Cardiac muscle cell (in vitro differentiated cells and primary cell): ENCODE measurements around the gene SNRPF. TPM values are rescaled to one million over a fixed set of nuclear protein-coding genes. Genes with fewer than 3 reads are reported as not detected.

ENCODE experiments used
- DNase-seq, 2 donors: peaks; one replicate each; pipeline versions ENCODE4 v3.0.0 to v3.0.0-alpha.2; 2010 to 2017; ENCODE audit warnings: low read depth in 1 of 2, low spot score in 1 of 2
- H3K27ac ChIP-seq: fragments of 200-600 bp; sonication (generic); 2 replicates; pipeline ENCODE4 v1.5.1; 2016
- H3K27me3 ChIP-seq: fragments of 200-600 bp; sonication (generic); 2 replicates; pipeline ENCODE4 v1.6.0; 2016; ENCODE audit warnings: control low read depth
- H3K36me3 ChIP-seq: fragments of 200-600 bp; sonication (generic); 2 replicates; pipeline ENCODE4 v1.5.1; 2016; ENCODE audit warnings: control low read depth
- H3K4me1 ChIP-seq: fragments of 200-600 bp; sonication (generic); 2 replicates; pipeline ENCODE4 v1.8.1; 2017; ENCODE audit warnings: low read depth, mild to moderate bottlenecking, mixed run types
- H3K4me3 ChIP-seq: fragments of 200-600 bp; sonication (generic); 2 replicates; pipeline ENCODE4 v1.5.1; 2016; ENCODE audit warnings: mild to moderate bottlenecking
- H3K9me3 ChIP-seq: fragments of 200-600 bp; sonication (generic); 2 replicates; pipeline ENCODE4 v1.5.1; 2017; ENCODE audit warnings: low read depth, mild to moderate bottlenecking, control low read depth
- polyA plus RNA-seq: library from polyadenylated mRNA; unstranded; fragments of >200 nt; fragmentation: Nextera tagmentation; extraction: Ambion mirVana; gene quantifications from 2 replicates; pipeline ENCODE4 v1.2.1, GENCODE V29; 2016
- total RNA-seq: library from RNA; depleted of rRNA; stranded (reverse); fragments of >200 nt; gene quantifications from 2 replicates; pipeline ENCODE4 v1.2.3, GENCODE V29; 2016
- TF ChIP-seq, protein P1 (sequence below): IDR thresholded peaks from 2 replicates; pipeline ENCODE4 v1.5.1; 2012; ENCODE audit warnings: low read depth, mild to moderate bottlenecking, low read length

SNRPF gene
- total and polyA plus RNA-seq, 2 experiments from 2014 or later = 20.9 to 76.2 TPM

DNA sequence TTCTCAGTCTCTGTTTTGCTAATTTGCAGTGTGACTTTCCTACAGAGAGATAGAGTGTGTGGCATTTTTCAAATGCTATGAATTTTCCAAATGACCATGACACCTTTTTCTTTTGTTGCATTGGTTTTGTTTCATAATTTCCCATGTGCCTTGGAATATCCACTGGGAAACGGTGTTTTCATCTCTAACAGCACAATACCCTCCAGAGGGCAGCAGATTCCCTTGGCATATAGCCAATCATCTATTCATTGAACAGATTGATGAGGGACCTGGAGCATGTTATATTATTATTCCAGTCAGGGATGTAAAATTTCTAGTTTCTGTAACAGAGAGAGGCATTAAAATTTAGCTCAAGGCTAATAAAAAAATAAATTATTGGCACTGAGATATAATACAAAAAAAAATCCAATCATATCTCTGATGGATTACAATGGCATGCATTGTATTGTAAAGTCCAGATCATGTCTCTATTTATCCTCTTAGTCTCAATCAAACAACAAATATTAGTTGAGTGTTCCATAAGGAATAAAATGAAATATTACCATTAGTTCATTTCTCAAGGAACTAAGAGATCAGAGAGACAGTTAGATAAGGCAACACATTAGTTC is 38.6 kb upstream of the SNRPF start:
- H3K9me3 ChIP-seq = no peaks in the 10 kb centered on the region
- H3K27me3 ChIP-seq = peaks cover 3% of the 10 kb centered on the region
- H3K4me3 ChIP-seq = no peak overlapping the region
- DNase-seq = peak; percentile 68 to 69
- TF ChIP-seq, protein P1, sequence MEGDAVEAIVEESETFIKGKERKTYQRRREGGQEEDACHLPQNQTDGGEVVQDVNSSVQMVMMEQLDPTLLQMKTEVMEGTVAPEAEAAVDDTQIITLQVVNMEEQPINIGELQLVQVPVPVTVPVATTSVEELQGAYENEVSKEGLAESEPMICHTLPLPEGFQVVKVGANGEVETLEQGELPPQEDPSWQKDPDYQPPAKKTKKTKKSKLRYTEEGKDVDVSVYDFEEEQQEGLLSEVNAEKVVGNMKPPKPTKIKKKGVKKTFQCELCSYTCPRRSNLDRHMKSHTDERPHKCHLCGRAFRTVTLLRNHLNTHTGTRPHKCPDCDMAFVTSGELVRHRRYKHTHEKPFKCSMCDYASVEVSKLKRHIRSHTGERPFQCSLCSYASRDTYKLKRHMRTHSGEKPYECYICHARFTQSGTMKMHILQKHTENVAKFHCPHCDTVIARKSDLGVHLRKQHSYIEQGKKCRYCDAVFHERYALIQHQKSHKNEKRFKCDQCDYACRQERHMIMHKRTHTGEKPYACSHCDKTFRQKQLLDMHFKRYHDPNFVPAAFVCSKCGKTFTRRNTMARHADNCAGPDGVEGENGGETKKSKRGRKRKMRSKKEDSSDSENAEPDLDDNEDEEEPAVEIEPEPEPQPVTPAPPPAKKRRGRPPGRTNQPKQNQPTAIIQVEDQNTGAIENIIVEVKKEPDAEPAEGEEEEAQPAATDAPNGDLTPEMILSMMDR = peak; percentile 68
- H3K4me1 ChIP-seq = no peaks in the 10 kb centered on the region
- H3K27ac ChIP-seq = no peak overlapping the region
- no peaks in the 10 kb centered on the region for H3K36me3 ChIP-seq

DNA sequence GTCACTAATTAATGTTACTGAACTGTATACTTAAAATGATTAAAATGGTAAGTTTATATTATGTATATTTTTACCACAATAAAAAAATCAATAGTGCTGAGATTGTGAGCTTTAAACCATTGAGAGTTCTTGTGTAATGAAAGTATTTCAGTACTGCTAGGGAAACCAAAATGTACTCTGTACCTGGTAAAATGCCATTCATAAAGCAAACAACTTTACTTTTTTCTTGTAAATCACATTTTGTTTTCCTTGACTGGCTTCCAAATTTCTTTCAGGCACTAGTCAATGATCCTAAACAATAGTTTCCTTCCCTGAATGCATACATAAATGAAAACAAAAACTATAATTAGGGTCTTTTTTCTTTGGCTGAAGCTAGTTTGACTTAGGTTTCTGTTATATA is 29.4 kb upstream of the SNRPF start:
- Histone ChIP-seq H3K9me3 (no peaks in the 10 kb centered on the region), H3K4me1 (no peaks in the 10 kb centered on the region), H3K27ac (no peak overlapping the region), H3K36me3 (peaks cover 2% of the 10 kb centered on the region), H3K4me3 (no peak overlapping the region), H3K27me3 (peaks cover 7% of the 10 kb centered on the region)
- DNase-seq = no peak
- TF ChIP-seq, protein P1 = no peak

DNA sequence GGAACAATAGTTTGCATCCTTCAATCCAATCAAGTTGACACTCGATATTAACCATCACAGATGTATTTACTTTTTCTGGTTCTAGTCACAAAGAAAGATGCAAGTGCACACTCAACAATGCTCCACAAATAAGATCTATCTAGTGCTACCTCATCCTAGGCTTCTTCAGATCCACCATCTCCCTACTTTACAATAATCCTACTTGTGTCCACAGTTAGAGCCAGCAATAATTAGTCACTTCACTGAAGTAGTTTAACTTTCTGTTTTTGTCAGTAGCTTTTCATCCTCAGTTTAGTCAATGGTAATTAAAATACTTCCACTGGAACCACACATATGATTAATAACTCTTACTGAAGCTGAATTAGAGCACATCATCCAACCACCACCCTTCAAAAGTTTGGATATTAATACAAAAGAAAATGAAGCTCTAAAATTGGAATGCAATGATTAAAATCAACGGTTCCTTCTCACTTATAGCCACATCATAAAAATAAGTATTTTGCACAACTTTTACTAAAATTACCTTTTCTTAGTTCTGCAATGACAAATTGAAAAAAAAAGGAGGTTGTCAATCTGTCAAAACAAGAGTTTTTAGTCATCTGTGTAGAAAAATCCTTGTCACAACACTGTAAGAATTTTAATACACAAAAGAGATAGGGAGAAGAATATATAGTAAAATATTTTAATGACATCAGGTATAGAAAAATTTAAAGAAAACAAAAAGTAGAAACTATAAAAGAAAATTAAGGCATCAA is 28.2 kb upstream of the SNRPF start:
- H3K27me3 ChIP-seq = peaks cover 7% of the 10 kb centered on the region
- no peaks in the 10 kb centered on the region for H3K9me3 ChIP-seq
- no peak overlapping the region for H3K27ac ChIP-seq
- H3K4me3 ChIP-seq = no peak overlapping the region
- no peaks in the 10 kb centered on the region for H3K4me1 ChIP-seq
- TF ChIP-seq, protein P1 = no peak
- DNase-seq = no peak
- peaks cover 2% of the 10 kb centered on the region for H3K36me3 ChIP-seq

DNA sequence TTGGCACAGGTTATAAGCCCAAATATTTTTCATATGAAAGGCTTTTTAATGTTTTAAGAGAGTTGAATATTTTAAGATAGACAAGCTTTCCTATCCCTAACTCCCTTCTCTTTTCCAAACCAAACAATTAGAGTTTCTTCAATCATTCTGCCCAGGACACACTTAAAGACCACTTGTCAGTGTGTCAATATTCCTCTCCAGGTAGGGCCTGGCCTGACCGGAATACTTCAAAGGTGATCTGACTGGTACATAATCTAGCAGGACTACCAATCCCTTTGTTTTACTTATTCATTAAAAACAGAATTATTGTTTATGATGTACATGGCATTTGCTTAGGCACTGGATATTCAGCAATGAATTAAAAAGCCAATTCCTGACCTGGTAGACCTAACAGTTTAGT is 24.2 kb upstream of the SNRPF start:
- Histone ChIP-seq H3K9me3 (no peaks in the 10 kb centered on the region), H3K27ac (no peak overlapping the region), H3K4me3 (no peak overlapping the region), H3K4me1 (no peaks in the 10 kb centered on the region), H3K36me3 (peaks cover 2% of the 10 kb centered on the region), H3K27me3 (peaks cover 22% of the 10 kb centered on the region)
- DNase-seq = no peak
- TF ChIP-seq, protein P1 = no peak

DNA sequence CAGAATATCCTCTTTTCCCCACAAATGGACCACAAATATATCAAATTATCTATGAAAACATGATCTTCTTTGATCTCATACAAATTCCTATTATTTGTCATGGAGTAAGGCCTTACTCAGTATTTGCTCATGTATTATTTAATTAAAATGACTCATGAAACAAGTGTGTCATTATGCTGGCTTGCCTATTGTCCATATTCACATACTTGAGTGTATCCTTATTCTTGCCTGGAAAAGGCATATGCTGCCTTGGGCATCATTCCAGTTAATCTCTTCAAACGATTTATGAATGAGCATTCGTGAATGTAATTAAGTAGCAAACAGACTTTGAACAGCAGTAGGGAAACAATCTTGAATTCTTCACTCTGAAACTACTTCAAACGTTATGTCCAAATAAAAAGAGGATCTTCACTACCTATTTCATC is 22.6 kb upstream of the SNRPF start:
- TF ChIP-seq, protein P1 = no peak
- Histone ChIP-seq H3K36me3 (no peaks in the 10 kb centered on the region), H3K4me1 (no peaks in the 10 kb centered on the region), H3K9me3 (no peaks in the 10 kb centered on the region), H3K4me3 (no peak overlapping the region), H3K27me3 (peaks cover 22% of the 10 kb centered on the region), H3K27ac (no peak overlapping the region)
- DNase-seq = peak in 1 of 2 donors; percentile 38
